Esophagus muscularis mucosa (tissue), 4 donors: Measurements from ENCODE around the gene PEAK3. TPM values are rescaled to one million over a fixed set of nuclear protein-coding genes. Genes with fewer than 3 reads are reported as not detected.
A peak's percentile ranks its signal among the peaks of the same experiment; 100 is the strongest.

Source experiments
- DNase-seq: peaks from one replicate; pipeline ENCODE4 v3.0.0-alpha.2; 2017; ENCODE audit errors: extremely low spot score
- H3K27ac ChIP-seq, 4 donors: fragments of 200-600 bp; sonication (generic); replicated peaks in 1 of 4; 1 replicate in 3 of 4; 2 replicates in 1 of 4; pipeline ENCODE4 v1.5.1; 2016 to 2019; ENCODE audit warnings: mild to moderate bottlenecking in 1 of 4
- H3K27me3 ChIP-seq, 4 donors: fragments of 200-600 bp; sonication (generic); one replicate each; pipeline versions ENCODE4 v1.5.1 to v1.6.0; 2016 to 2019
- H3K36me3 ChIP-seq, 4 donors: fragments of 200-600 bp; sonication (generic); one replicate each; pipeline ENCODE4 v1.5.1; 2016 to 2019
- H3K4me1 ChIP-seq, 4 donors: fragments of 200-600 bp; sonication (generic); one replicate each; pipeline ENCODE4 v1.5.1; 2016 to 2019
- H3K4me3 ChIP-seq, 4 donors: fragments of 200-600 bp; sonication (generic); 1 replicate in 2 of 4; 2 replicates in 2 of 4; pipeline ENCODE4 v1.5.1; 2016 to 2019; ENCODE audit warnings: mild to moderate bottlenecking in 4 of 4, moderate library complexity in 1 of 4
- H3K9me3 ChIP-seq, 4 donors: fragments of 200-600 bp; sonication (generic); 1 replicate in 3 of 4; 2 replicates in 1 of 4; pipeline ENCODE4 v1.5.1; 2016 to 2019
- EP300 ChIP-seq: sonication (generic); formaldehyde crosslinking; IDR thresholded peaks from one replicate; pipeline ENCODE4 v1.6.1; 2017; ENCODE audit warnings: antibody characterized with exemption
- POLR2A ChIP-seq: fragments of 450-650 bp; IDR thresholded peaks from one replicate; pipeline ENCODE4 v1.6.1; 2017; ENCODE audit warnings: antibody characterized with exemption, moderate library complexity, mild to moderate bottlenecking, low read depth
- POLR2AphosphoS5 ChIP-seq, 2 donors: sonication (generic); formaldehyde crosslinking; IDR thresholded peaks; one replicate each; pipeline ENCODE4 v1.6.1; 2017; ENCODE audit warnings: antibody characterized with exemption in 2 of 2
- WGBS: methylation state at CpG from one replicate; pipeline ENCODE4 v1.1.5; 2018; 5-methylcytosine and 5-hydroxymethylcytosine counted together
- intact Hi-C: fragments of 100-400 bp; cut with DNase I; formaldehyde crosslinking; loops from one replicate; pipeline ENCODE4 v1.15.1; 2023
- total RNA-seq, 4 donors: library from RNA; depleted of rRNA; stranded (reverse); fragments of >200 nt; gene quantifications; one replicate each; pipeline versions ENCODE4 v1.1.0 to v1.2.1, GENCODE V29; 2016
- TF ChIP-seq, protein P1 (sequence below), 3 experiments: fragments of 200-600 bp in 2 of 3; fragments of 450-650 bp in 1 of 3; sonication (generic) in 2 of 3; IDR thresholded peaks; one replicate each; pipeline ENCODE4 v1.5.1; 2017 to 2019; ENCODE audit warnings: antibody characterized with exemption in 3 of 3, mild to moderate bottlenecking in 2 of 3, moderate library complexity in 1 of 3

PEAK3 gene
- total RNA-seq, 4 donors from 2014 or later = 0.78 to 2.3 (median 1.3) TPM

GRCh38 chr19:2312820-2313501 lies 31.0 kb upstream of the PEAK3 start:
- Histone ChIP-seq H3K27ac (no peak overlapping the region), H3K4me1 (peaks cover 0 to 12% (median 8%) of the 10 kb centered on the region in 4 donors), H3K27me3 (peaks cover 0 to 59% (median 24%) of the 10 kb centered on the region in 4 donors), H3K4me3 (no peak overlapping the region), H3K9me3 (peaks cover 0 to 14% (median 9%) of the 10 kb centered on the region in 4 donors), H3K36me3 (no peaks in the 10 kb centered on the region)
- 53% methylated on average over 12 of the region's 28 CpGs for WGBS
- DNase-seq = no peak
- intact Hi-C loops = no loop called here
- no peak for TF ChIP-seq POLR2A
- TF ChIP-seq POLR2AphosphoS5 (IDR thresholded peaks at IDR 0.05) = no peak
- TF ChIP-seq, protein P1, sequence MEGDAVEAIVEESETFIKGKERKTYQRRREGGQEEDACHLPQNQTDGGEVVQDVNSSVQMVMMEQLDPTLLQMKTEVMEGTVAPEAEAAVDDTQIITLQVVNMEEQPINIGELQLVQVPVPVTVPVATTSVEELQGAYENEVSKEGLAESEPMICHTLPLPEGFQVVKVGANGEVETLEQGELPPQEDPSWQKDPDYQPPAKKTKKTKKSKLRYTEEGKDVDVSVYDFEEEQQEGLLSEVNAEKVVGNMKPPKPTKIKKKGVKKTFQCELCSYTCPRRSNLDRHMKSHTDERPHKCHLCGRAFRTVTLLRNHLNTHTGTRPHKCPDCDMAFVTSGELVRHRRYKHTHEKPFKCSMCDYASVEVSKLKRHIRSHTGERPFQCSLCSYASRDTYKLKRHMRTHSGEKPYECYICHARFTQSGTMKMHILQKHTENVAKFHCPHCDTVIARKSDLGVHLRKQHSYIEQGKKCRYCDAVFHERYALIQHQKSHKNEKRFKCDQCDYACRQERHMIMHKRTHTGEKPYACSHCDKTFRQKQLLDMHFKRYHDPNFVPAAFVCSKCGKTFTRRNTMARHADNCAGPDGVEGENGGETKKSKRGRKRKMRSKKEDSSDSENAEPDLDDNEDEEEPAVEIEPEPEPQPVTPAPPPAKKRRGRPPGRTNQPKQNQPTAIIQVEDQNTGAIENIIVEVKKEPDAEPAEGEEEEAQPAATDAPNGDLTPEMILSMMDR (IDR thresholded peaks at IDR 0.05) = no peak
- TF ChIP-seq EP300 = no peak

GRCh38 chr19:2311093-2311492 lies 29.1 kb upstream of the PEAK3 start:
- Histone ChIP-seq H3K36me3 (no peaks in the 10 kb centered on the region), H3K27ac (no peak overlapping the region), H3K4me3 (no peak overlapping the region), H3K27me3 (peaks cover 4 to 77% (median 38%) of the 10 kb centered on the region in 4 donors), H3K9me3 (peaks cover 0 to 14% (median 9%) of the 10 kb centered on the region in 4 donors), H3K4me1 (peaks cover 0 to 20% (median 13%) of the 10 kb centered on the region in 4 donors)
- no peak for TF ChIP-seq POLR2AphosphoS5 (IDR thresholded peaks at IDR 0.05)
- intact Hi-C loops = no loop called here
- no peak for DNase-seq
- WGBS = 96% methylated on average over 3 of the region's 4 CpGs

GRCh38 chr19:2309734-2310362 lies 27.9 kb upstream of the PEAK3 start:
- Histone ChIP-seq H3K4me3 (no peak overlapping the region), H3K27me3 (peaks cover 4 to 90% (median 41%) of the 10 kb centered on the region in 4 donors), H3K4me1 (peaks cover 0 to 15% (median 10%) of the 10 kb centered on the region in 4 donors), H3K36me3 (no peaks in the 10 kb centered on the region), H3K27ac (no peak overlapping the region), H3K9me3 (peaks cover 0 to 5% (median 2%) of the 10 kb centered on the region in 4 donors)
- no peak for DNase-seq
- intact Hi-C loops = no loop called here
- TF ChIP-seq POLR2A (no peak), POLR2AphosphoS5 (IDR thresholded peaks at IDR 0.05) (no peak), EP300 (no peak)
- TF ChIP-seq, protein P1 (IDR thresholded peaks at IDR 0.05) = no peak
- 75% methylated on average over 10 of the region's 17 CpGs for WGBS

DNA sequence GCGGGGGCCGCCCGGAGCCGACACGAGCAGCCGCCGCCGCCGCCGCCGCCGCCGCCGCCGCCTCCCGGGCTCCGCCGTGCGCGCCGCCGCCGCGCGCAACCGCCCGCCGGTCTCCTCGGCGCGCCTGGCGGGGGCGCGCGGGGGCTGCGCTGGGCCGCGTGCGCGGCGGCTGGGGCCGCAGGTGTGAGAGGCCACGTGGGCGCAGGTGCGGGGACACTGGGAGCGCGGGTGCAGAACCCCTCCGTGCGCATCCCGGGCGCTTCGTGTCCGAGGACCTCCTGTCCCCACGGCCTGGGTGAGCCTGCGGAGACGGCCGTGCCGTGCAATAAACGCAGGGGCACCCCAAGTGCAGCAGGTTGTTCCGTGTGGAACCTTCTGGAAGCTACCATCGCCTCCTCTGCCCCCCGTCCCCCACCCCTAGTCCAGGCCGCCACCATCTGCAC lies 26.2 kb upstream of the PEAK3 start, which contains the start of gene LINGO3:
Gene LINGO3, minus strand, starts transcription at position 41 of the 443 bp plus-strand sequence. CDS start 16,378 bp downstream, outside the sequence.
- Histone ChIP-seq H3K27me3 (peaks cover 4 to 95% (median 44%) of the 10 kb centered on the region in 4 donors), H3K27ac (no peak within 1 kb of the TSS), H3K4me1 (peaks cover 0 to 15% (median 10%) of the 10 kb centered on the region in 4 donors), H3K36me3 (no peaks in the 10 kb centered on the region), H3K9me3 (no peaks in the 10 kb centered on the region), H3K4me3 (peak within 1 kb of the TSS in 2 of 4 donors; percentile 36 to 50)
- TF ChIP-seq POLR2A = no peak
- TF ChIP-seq EP300 = no peak
- TF ChIP-seq, protein P1 (IDR thresholded peaks at IDR 0.05) = no peak
- TF ChIP-seq POLR2AphosphoS5 (IDR thresholded peaks at IDR 0.05) = no peak
- WGBS = 33% methylated on average over 4 of the region's 63 CpGs
- no peak for DNase-seq
- intact Hi-C loops = no loop called here

- no peak for DNase-seq
- peak overlapping the region in 2 of 4 donors; percentile 18 to 40 for H3K4me3 ChIP-seq
- H3K4me1 ChIP-seq = peaks cover 2 to 21% (median 15%) of the 10 kb centered on the region in 4 donors
- H3K27ac ChIP-seq = no peak overlapping the region
- WGBS = 25% methylated on average over 11 of the region's 33 CpGs
- TF ChIP-seq POLR2A (no peak), POLR2AphosphoS5 (IDR thresholded peaks at IDR 0.05) (no peak), EP300 (no peak)
- TF ChIP-seq, protein P1 (IDR thresholded peaks at IDR 0.05) = no peak
- no peaks in the 10 kb centered on the region for H3K36me3 ChIP-seq
- H3K9me3 ChIP-seq = no peaks in the 10 kb centered on the region
- H3K27me3 ChIP-seq = peaks cover 4 to 95% (median 44%) of the 10 kb centered on the region in 4 donors
- intact Hi-C loops = no loop called here
Observed at GRCh38 chr19:2307518-2308012, 25.6 kb upstream of the PEAK3 start.
